Neural cell (in vitro differentiated cells): ENCODE data around the gene LRMDA.

Source experiments
- EZH2 ChIP-seq: fragments of 200-600, 300-800 bp; shearing (Covaris generic), sonication (generic); IDR thresholded peaks from 2 replicates; pipeline ENCODE4 v1.6.1; 2014; ENCODE audit warnings: antibody characterized with exemption, low read length, borderline replicate concordance, mild to moderate bottlenecking; ENCODE audit not compliant: insufficient read depth, poor library complexity, severe bottlenecking
- POLR2AphosphoS5 ChIP-seq: IDR thresholded peaks from 2 replicates; pipeline ENCODE4 v1.6.1; 2012
- RAD21 ChIP-seq: fragments of 450-650 bp; conservative IDR thresholded peaks from 2 replicates; pipeline ENCODE4 v1.6.1; 2014; ENCODE audit warnings: antibody characterized with exemption, mild to moderate bottlenecking, moderate library complexity
- REST ChIP-seq: IDR thresholded peaks from 2 replicates; pipeline ENCODE4 v1.6.1; 2012; ENCODE audit warnings: borderline replicate concordance
- TF ChIP-seq, protein P1 (sequence below): fragments of 450-650 bp; IDR thresholded peaks from 2 replicates; pipeline ENCODE4 v1.5.1; 2014; ENCODE audit warnings: antibody characterized with exemption, mild to moderate bottlenecking, moderate library complexity; ENCODE audit not compliant: poor library complexity, severe bottlenecking

DNA sequence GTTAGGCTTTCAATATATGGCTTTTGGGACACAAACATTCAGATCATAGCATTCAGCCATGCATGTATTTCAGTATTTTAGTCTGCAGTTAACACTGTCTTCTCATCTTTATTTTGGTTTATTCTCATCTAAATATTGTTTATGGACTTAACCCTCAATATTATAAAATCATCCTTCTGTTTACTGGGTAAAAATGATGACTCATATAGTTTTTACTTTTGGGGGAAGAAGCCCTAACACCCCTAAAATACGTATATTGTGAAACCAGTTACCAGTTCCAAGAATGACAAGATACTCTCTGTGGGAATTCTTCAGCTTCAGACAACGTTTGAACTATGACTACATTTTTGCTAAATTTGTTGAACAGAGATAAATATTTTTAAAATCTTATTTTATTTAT, 505.4 kb downstream of the LRMDA start:
- TF ChIP-seq, protein P1, sequence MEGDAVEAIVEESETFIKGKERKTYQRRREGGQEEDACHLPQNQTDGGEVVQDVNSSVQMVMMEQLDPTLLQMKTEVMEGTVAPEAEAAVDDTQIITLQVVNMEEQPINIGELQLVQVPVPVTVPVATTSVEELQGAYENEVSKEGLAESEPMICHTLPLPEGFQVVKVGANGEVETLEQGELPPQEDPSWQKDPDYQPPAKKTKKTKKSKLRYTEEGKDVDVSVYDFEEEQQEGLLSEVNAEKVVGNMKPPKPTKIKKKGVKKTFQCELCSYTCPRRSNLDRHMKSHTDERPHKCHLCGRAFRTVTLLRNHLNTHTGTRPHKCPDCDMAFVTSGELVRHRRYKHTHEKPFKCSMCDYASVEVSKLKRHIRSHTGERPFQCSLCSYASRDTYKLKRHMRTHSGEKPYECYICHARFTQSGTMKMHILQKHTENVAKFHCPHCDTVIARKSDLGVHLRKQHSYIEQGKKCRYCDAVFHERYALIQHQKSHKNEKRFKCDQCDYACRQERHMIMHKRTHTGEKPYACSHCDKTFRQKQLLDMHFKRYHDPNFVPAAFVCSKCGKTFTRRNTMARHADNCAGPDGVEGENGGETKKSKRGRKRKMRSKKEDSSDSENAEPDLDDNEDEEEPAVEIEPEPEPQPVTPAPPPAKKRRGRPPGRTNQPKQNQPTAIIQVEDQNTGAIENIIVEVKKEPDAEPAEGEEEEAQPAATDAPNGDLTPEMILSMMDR, result no peak
- TF ChIP-seq RAD21 (no peak), REST (no peak), POLR2AphosphoS5 (no peak), EZH2 (no peak)
